Gastroesophageal sphincter (tissue), 4 donors: Measurements from ENCODE around the gene BAD. TPM values are rescaled to one million over a fixed set of nuclear protein-coding genes. Genes with fewer than 3 reads are reported as not detected.
A peak's percentile ranks its signal among the peaks of the same experiment; 100 is the strongest.

Source experiments
- ATAC-seq: fragments of 150-250 bp; one replicate; pipeline ENCODE4 v1.9.1; 2016; ENCODE audit warnings: mild to moderate bottlenecking, moderate library complexity
- H3K27ac ChIP-seq, 4 donors: fragments of 200-600 bp; sonication (generic) in 3 of 4; 1 replicate in 3 of 4; 2 replicates in 1 of 4; pipeline ENCODE4 v1.5.1; 2016 to 2019
- H3K27me3 ChIP-seq: fragments of 200-600 bp; sonication (generic); one replicate; pipeline ENCODE4 v1.5.1; 2019
- H3K36me3 ChIP-seq, 2 donors: fragments of 200-600 bp; sonication (generic); one replicate each; pipeline ENCODE4 v1.5.1; 2019; ENCODE audit warnings: control low read depth in 1 of 2
- H3K4me1 ChIP-seq, 3 donors: fragments of 200-600 bp; sonication (generic); 1 replicate in 2 of 3; 2 replicates in 1 of 3; pipeline ENCODE4 v1.5.1; 2016 to 2019; ENCODE audit warnings: control low read depth in 2 of 3
- H3K4me3 ChIP-seq, 2 donors: fragments of 200-600 bp; sonication (generic); one replicate each; pipeline ENCODE4 v1.5.1; 2019; ENCODE audit warnings: mild to moderate bottlenecking in 1 of 2, moderate library complexity in 1 of 2
- H3K9me3 ChIP-seq, 3 donors: fragments of 200-600 bp; sonication (generic); one replicate each; pipeline ENCODE4 v1.5.1; 2017 to 2019; ENCODE audit warnings: control low read depth in 2 of 3
- CTCF ChIP-seq, 4 experiments: fragments of 200-600 bp in 2 of 4; fragments of 450-650 bp in 2 of 4; sonication (generic) in 1 of 4; IDR thresholded peaks; one replicate each; pipeline ENCODE4 v1.5.1; 2017 to 2019; ENCODE audit warnings: antibody characterized with exemption in 4 of 4, mild to moderate bottlenecking in 2 of 4, moderate library complexity in 2 of 4
- EP300 ChIP-seq: sonication (generic); formaldehyde crosslinking; IDR thresholded peaks from one replicate; pipeline ENCODE4 v1.6.1; 2017; ENCODE audit warnings: antibody characterized with exemption, mild to moderate bottlenecking
- POLR2A ChIP-seq, 2 donors: fragments of 450-650 bp; IDR thresholded peaks; one replicate each; pipeline ENCODE4 v1.6.1; 2017; ENCODE audit warnings: antibody characterized with exemption in 2 of 2, mild to moderate bottlenecking in 2 of 2, moderate library complexity in 1 of 2
- POLR2AphosphoS5 ChIP-seq: sonication (generic); formaldehyde crosslinking; IDR thresholded peaks from one replicate; pipeline ENCODE4 v1.6.1; 2017; ENCODE audit warnings: antibody characterized with exemption
- WGBS, 2 donors: methylation state at CpG; one replicate each; pipeline ENCODE4 v1.1.5; 2018; ENCODE audit warnings: low coverage in 1 of 2; 5-methylcytosine and 5-hydroxymethylcytosine counted together
- total RNA-seq, 4 donors: library from RNA; depleted of rRNA; stranded (reverse); fragments of >200 nt; gene quantifications; one replicate each; pipeline ENCODE4 v1.1.0, GENCODE V29; 2016

Gene BAD
- total RNA-seq, 4 donors from 2014 or later: 97.1 to 156 (median 135) TPM

- WGBS, 2 donors: 1 to 26% methylated on average over 4 to 12 of the region's 60 CpGs
- H3K4me1 ChIP-seq: peaks cover 0 to 45% (median 17%) of the 10 kb centered on the region in 3 donors
- peak; percentile 68 for ATAC-seq
- TF ChIP-seq POLR2AphosphoS5 (peak; percentile 7), EP300 (no peak), POLR2A (IDR thresholded peaks at IDR 0.05) (peak in 1 of 2 donors; percentile 14), CTCF (IDR thresholded peaks at IDR 0.05) (peak in 1 of 4 experiments; percentile 22)
- H3K9me3 ChIP-seq: no peaks in the 10 kb centered on the region
- H3K27me3 ChIP-seq: peaks cover 90% of the 10 kb centered on the region
- no peaks in the 10 kb centered on the region for H3K36me3 ChIP-seq
- peak overlapping the region in 2 of 4 donors; percentile 55 to 64 for H3K27ac ChIP-seq
- peak overlapping the region; percentile 17 to 53 for H3K4me3 ChIP-seq
These were observed 14.7 kb upstream of the BAD start for GRCh38 chr11:64298966-64299846.

DNA sequence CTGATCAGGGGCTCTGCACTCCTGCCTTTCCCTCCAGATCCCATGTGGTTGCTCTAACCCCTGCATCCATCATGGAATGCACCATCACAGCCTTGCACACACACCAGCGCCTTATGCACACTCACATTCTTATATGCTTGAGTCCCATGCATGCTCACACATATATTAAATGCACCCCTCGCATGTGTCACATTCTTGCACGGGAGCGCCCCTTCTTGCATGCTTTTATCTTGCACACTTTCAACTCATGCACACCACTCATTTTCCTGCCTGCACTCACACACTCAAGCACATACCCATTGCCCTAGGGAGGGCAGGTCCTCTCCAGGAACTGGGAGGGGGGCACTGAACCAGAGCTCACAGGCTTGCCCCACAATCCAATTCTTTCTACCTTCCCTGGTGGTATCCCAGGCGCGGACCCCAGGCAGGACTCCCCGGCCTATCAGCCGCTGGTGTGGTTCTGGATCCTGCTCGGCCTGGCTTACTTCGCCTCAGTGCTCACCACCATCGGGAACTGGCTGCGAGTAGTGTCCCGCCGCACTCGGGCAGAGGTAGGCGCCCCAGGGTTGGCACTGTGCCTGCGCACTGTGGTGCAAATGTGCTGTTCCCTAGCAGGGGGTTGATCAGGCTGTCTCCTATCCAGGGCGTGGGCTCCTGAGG, 13.4 kb upstream of the BAD start:
- H3K27me3 ChIP-seq: peaks cover 98% of the 10 kb centered on the region
- H3K27ac ChIP-seq: no peak overlapping the region
- H3K9me3 ChIP-seq: no peaks in the 10 kb centered on the region
- no peaks in the 10 kb centered on the region for H3K36me3 ChIP-seq
- TF ChIP-seq POLR2A (IDR thresholded peaks at IDR 0.05): no peak
- TF ChIP-seq EP300: no peak
- no peak for TF ChIP-seq CTCF (IDR thresholded peaks at IDR 0.05)
- TF ChIP-seq POLR2AphosphoS5: no peak
- no peak for ATAC-seq
- peaks cover 0 to 31% (median 13%) of the 10 kb centered on the region in 3 donors for H3K4me1 ChIP-seq
- 63 to 69% methylated on average over 2 to 7 of the region's 18 CpGs for WGBS, 2 donors
- no peak overlapping the region for H3K4me3 ChIP-seq

- no peak for ATAC-seq
- no peaks in the 10 kb centered on the region for H3K36me3 ChIP-seq
- WGBS, 2 donors: 11 to 18% methylated on average over 7 to 14 of the region's 34 CpGs
- H3K4me3 ChIP-seq: no peak overlapping the region
- TF ChIP-seq POLR2AphosphoS5 (no peak), POLR2A (IDR thresholded peaks at IDR 0.05) (no peak), EP300 (no peak), CTCF (IDR thresholded peaks at IDR 0.05) (no peak)
- peaks cover 0 to 39% (median 18%) of the 10 kb centered on the region in 3 donors for H3K4me1 ChIP-seq
- H3K9me3 ChIP-seq: no peaks in the 10 kb centered on the region
- H3K27ac ChIP-seq: no peak overlapping the region
- peaks cover 98% of the 10 kb centered on the region for H3K27me3 ChIP-seq
These were observed 12.6 kb upstream of the BAD start for GRCh38 chr11:64296830-64297698.

DNA sequence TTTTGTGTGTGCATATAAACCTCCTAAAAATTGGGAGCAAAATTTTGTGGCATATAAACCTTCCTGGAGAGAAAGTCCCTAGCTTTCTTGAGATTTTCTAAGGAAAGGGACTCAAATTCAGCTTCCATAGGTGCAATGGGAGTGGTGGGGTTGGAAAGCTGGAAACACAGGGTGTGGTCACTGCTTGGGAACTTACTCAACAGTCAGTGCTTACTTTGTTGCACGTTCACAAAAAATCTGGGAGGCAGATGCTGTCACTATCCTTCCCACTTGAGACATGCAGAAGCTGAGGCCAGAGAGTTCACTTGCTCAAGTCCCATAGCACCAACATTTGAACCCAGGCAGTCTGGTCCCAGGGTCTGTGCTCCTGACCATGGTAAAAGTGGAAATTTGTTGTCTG, 11.8 kb upstream of the BAD start:
- no peaks in the 10 kb centered on the region for H3K36me3 ChIP-seq
- H3K9me3 ChIP-seq: no peaks in the 10 kb centered on the region
- TF ChIP-seq POLR2AphosphoS5: no peak
- TF ChIP-seq POLR2A (IDR thresholded peaks at IDR 0.05): no peak
- TF ChIP-seq CTCF (IDR thresholded peaks at IDR 0.05): no peak
- TF ChIP-seq EP300: no peak
- peaks cover 0 to 41% (median 25%) of the 10 kb centered on the region in 3 donors for H3K4me1 ChIP-seq
- peaks cover 98% of the 10 kb centered on the region for H3K27me3 ChIP-seq
- H3K27ac ChIP-seq: no peak overlapping the region
- no peak for ATAC-seq
- H3K4me3 ChIP-seq: no peak overlapping the region
- WGBS, 2 donors: 0% methylated on average over 1 of the region's 1 CpG; no CpG with 5 or more reads in 1 of the 2 donors
